Measurements from ENCODE around the gene KIAA0040.

Gene KIAA0040

GRCh38 chr1:175200678-175201521 is 8.3 kb upstream of the KIAA0040 start:
- DNase-seq (ENCODE audit: low spot score), result no peak

- no peak for DNase-seq (ENCODE audit: low spot score)
Observed at GRCh38 chr1:175198332-175198731, 5.8 kb upstream of the KIAA0040 start.

- no peak for DNase-seq (ENCODE audit: low spot score)
Observed at GRCh38 chr1:175197531-175197930, 5.0 kb upstream of the KIAA0040 start.

GRCh38 chr1:175195798-175196197 is 3.2 kb upstream of the KIAA0040 start:
- DNase-seq (ENCODE audit: low spot score), result no peak

- DNase-seq (ENCODE audit: low spot score), result no peak
Observed at GRCh38 chr1:175195281-175195680, 2.7 kb upstream of the KIAA0040 start.

- DNase-seq (ENCODE audit: low spot score), result no peak
Observed at GRCh38 chr1:175193527-175193910, 943 bp upstream of the KIAA0040 start.

GRCh38 chr1:175192111-175192629 is 406 bp downstream of the KIAA0040 start:
- peak; percentile 14 for DNase-seq (ENCODE audit: low spot score)

GRCh38 chr1:175191659-175192058 is 917 bp downstream of the KIAA0040 start:
- DNase-seq (ENCODE audit: low spot score), result no peak

- no peak for DNase-seq (ENCODE audit: low spot score)
Observed at GRCh38 chr1:175188936-175189335, 3.6 kb downstream of the KIAA0040 start.

GRCh38 chr1:175186433-175187160 is 6.0 kb downstream of the KIAA0040 start:
- DNase-seq (ENCODE audit: low spot score), result no peak

GRCh38 chr1:175185903-175186302 is 6.7 kb downstream of the KIAA0040 start:
- DNase-seq (ENCODE audit: low spot score), result no peak

- no peak for DNase-seq (ENCODE audit: low spot score)
Observed at GRCh38 chr1:175183586-175183985, 9.0 kb downstream of the KIAA0040 start.

- DNase-seq (ENCODE audit: low spot score), result no peak
Observed at GRCh38 chr1:175182201-175182746, 10.3 kb downstream of the KIAA0040 start.

GRCh38 chr1:175179837-175180590 is 12.6 kb downstream of the KIAA0040 start:
- no peak for DNase-seq (ENCODE audit: low spot score)

GRCh38 chr1:175178456-175178855 is 14.1 kb downstream of the KIAA0040 start:
- no peak for DNase-seq (ENCODE audit: low spot score)

- no peak for DNase-seq (ENCODE audit: low spot score)
Observed at GRCh38 chr1:175178056-175178455, 14.5 kb downstream of the KIAA0040 start.

- DNase-seq (ENCODE audit: low spot score), result no peak
Observed at GRCh38 chr1:175176246-175176645, 16.3 kb downstream of the KIAA0040 start.

- no peak for DNase-seq (ENCODE audit: low spot score)
Observed at GRCh38 chr1:175174309-175175102, 18.1 kb downstream of the KIAA0040 start.

- no peak for DNase-seq (ENCODE audit: low spot score)
Observed at GRCh38 chr1:175173531-175173930, 19.0 kb downstream of the KIAA0040 start.

GRCh38 chr1:175172503-175172902 is 20.1 kb downstream of the KIAA0040 start:
- DNase-seq (ENCODE audit: low spot score), result no peak

All from HuH-7 (cell line).